ENCODE results near the gene KRTAP5-8. TPM values are rescaled to one million over a fixed set of nuclear protein-coding genes. Genes with fewer than 3 reads are reported as not detected.

Gene KRTAP5-8
- total and polyA plus RNA-seq, 4 donors, result not detected

GRCh38 chr11:71495286-71496230, 42.3 kb upstream of the KRTAP5-8 start:
- WGBS, result 98% methylated on average over 20 of the region's 20 CpGs
- Histone ChIP-seq H3K27ac (ENCODE audit: low read depth in 1 of 2, low read length in 2 of 2) (no peak overlapping the region), H3K27me3 (ENCODE audit: control insufficient read depth in 4 of 4, insufficient read depth in 4 of 4, low read length in 3 of 4) (no peaks in the 10 kb centered on the region), H3K4me1 (ENCODE audit: control insufficient read depth in 4 of 4, insufficient read depth in 4 of 4, low read length in 3 of 4) (peaks cover 0 to 4% (median under 1%) of the 10 kb centered on the region in 4 donors), H3K4me3 (ENCODE audit: low read depth in 1 of 3, low read length in 3 of 3) (no peak overlapping the region), H3K9me3 (ENCODE audit: control insufficient read depth in 4 of 4, low read length in 3 of 4) (no peaks in the 10 kb centered on the region), H3K9ac (ENCODE audit: low read depth in 1 of 2, low read length in 2 of 2) (no peak overlapping the region), H3K36me3 (ENCODE audit: control insufficient read depth in 4 of 4, insufficient read depth in 3 of 4, low read depth in 1 of 4, low read length in 3 of 4) (peaks cover 6 to 64% (median 36%) of the 10 kb centered on the region in 4 donors)
- no peak for TF ChIP-seq YY1 (IDR thresholded peaks at IDR 0.05)
- no peak for TF ChIP-seq EGR1 (IDR thresholded peaks at IDR 0.05; ENCODE audit: low read depth in 2 of 2)
- no peak for TF ChIP-seq REST (IDR thresholded peaks at IDR 0.05)
- TF ChIP-seq ZBTB33 (IDR thresholded peaks at IDR 0.05), result no peak
- TF ChIP-seq MAX (IDR thresholded peaks at IDR 0.05), result no peak
- TF ChIP-seq HNF4G (IDR thresholded peaks at IDR 0.05), result no peak
- no peak for TF ChIP-seq ATF3 (IDR thresholded peaks at IDR 0.05)
- TF ChIP-seq FOXA2 (IDR thresholded peaks at IDR 0.05), result no peak
- TF ChIP-seq TAF1 (conservative IDR thresholded peaks at IDR 0.05), result no peak
- no peak for TF ChIP-seq HNF4A (conservative IDR thresholded peaks at IDR 0.05)
- no peak for TF ChIP-seq FOXA1 (IDR thresholded peaks at IDR 0.05)
- no peak for TF ChIP-seq RXRA (IDR thresholded peaks at IDR 0.05)
- TF ChIP-seq NR2F2 (IDR thresholded peaks at IDR 0.05), result no peak
- TF ChIP-seq RAD21 (IDR thresholded peaks at IDR 0.05), result no peak
- DNase-seq (ENCODE audit: low spot score), result no peak

GRCh38 chr11:71496421-71496820, 41.4 kb upstream of the KRTAP5-8 start:
- 97% methylated on average over 13 of the region's 13 CpGs for WGBS
- Histone ChIP-seq H3K9me3 (ENCODE audit: control insufficient read depth in 4 of 4, low read length in 3 of 4) (no peaks in the 10 kb centered on the region), H3K27ac (ENCODE audit: low read depth in 1 of 2, low read length in 2 of 2) (no peak overlapping the region), H3K9ac (ENCODE audit: low read depth in 1 of 2, low read length in 2 of 2) (no peak overlapping the region), H3K4me1 (ENCODE audit: control insufficient read depth in 4 of 4, insufficient read depth in 4 of 4, low read length in 3 of 4) (peaks cover 0 to 10% (median 1%) of the 10 kb centered on the region in 4 donors), H3K36me3 (ENCODE audit: control insufficient read depth in 4 of 4, insufficient read depth in 3 of 4, low read depth in 1 of 4, low read length in 3 of 4) (peaks cover 6 to 56% (median 34%) of the 10 kb centered on the region in 4 donors), H3K4me3 (ENCODE audit: low read depth in 1 of 3, low read length in 3 of 3) (no peak overlapping the region), H3K27me3 (ENCODE audit: control insufficient read depth in 4 of 4, insufficient read depth in 4 of 4, low read length in 3 of 4) (no peaks in the 10 kb centered on the region)
- DNase-seq (ENCODE audit: low spot score), result no peak
- TF ChIP-seq REST (IDR thresholded peaks at IDR 0.05) (no peak), TAF1 (conservative IDR thresholded peaks at IDR 0.05) (no peak), HNF4G (IDR thresholded peaks at IDR 0.05) (no peak), FOXA2 (IDR thresholded peaks at IDR 0.05) (no peak), HNF4A (conservative IDR thresholded peaks at IDR 0.05) (no peak), GABPA (IDR thresholded peaks at IDR 0.05 in 1 of 2, conservative IDR thresholded peaks at IDR 0.05 in 1 of 2) (no peak), MAX (IDR thresholded peaks at IDR 0.05) (no peak)
